HCT116 (cell line): ENCODE results near the gene ACADSB. TPM values are rescaled to one million over a fixed set of nuclear protein-coding genes. Genes with fewer than 3 reads are reported as not detected.

Source experiments
- ATAC-seq: fragments of 200-7000 bp; cut with Tn5 transposase; 2 replicates; pipeline ENCODE4 v1.9.1; 2020; ENCODE audit warnings: mild to moderate bottlenecking, moderate library complexity
- Bru-seq: library from RNA; stranded (reverse); fragments of 400-500 nt; gene quantifications from one replicate; lab custom pipeline; 2021; lab: Mats Ljungman, UMichigan
- BruChase-seq, 2 experiments: library from RNA; stranded (reverse); fragments of 400-500 nt; gene quantifications; one replicate each; lab custom pipeline; 2021; lab: Mats Ljungman, UMichigan
- BruUV-seq: library from RNA; stranded (reverse); fragments of 400-500 nt; replicated peaks from 2 replicates; lab custom pipeline; 2021; lab: Mats Ljungman, UMichigan
- CTCF ChIA-PET: fragments of 300-600 bp; sonication (Branson Sonifier 250); formaldehyde crosslinking; loops from one replicate; lab custom pipeline; 2021; ENCODE audit warnings: antibody characterized with exemption; lab: Charles Lee
- POLR2A ChIA-PET: fragments of 300-600, 350-600 bp; sonication (Branson Sonifier 250); formaldehyde crosslinking; loops from one replicate; lab custom pipeline; 2021; ENCODE audit warnings: antibody characterized with exemption; lab: Charles Lee
- RAD21 ChIA-PET, 2 experiments: fragments of 300-600 bp; sonication (Branson Sonifier 250); formaldehyde crosslinking; loops; one replicate each; lab custom pipeline; 2023; ENCODE audit warnings: low total read pairs in 2 of 2; ENCODE audit not compliant: uncharacterized antibody in 2 of 2, unreplicated experiment in 2 of 2, low non-redundant PET in 1 of 2; lab: Charles Lee
- DNase-seq: peaks from one replicate; pipeline ENCODE4 v3.0.0-alpha.2; 2010; ENCODE audit warnings: low read depth, low spot score
- H2AFZ ChIP-seq: fragments of 200-600 bp; shearing (Covaris generic), sonication (generic); 2 replicates; pipeline ENCODE4 v1.6.1; 2017; ENCODE audit warnings: low read depth, mixed run types, mixed read lengths, antibody characterized with exemption, low read length; ENCODE audit not compliant: poor library complexity, severe bottlenecking
- H3K27ac ChIP-seq: 2 replicates; pipeline ENCODE4 v1.5.1; 2012; ENCODE audit warnings: low read depth, low read length
- H3K27me3 ChIP-seq: fragments of 200-600 bp; sonication (generic); 2 replicates; pipeline ENCODE4 v1.6.1; 2016; ENCODE audit warnings: mixed run types, low read length, mixed read lengths; ENCODE audit not compliant: insufficient read depth
- H3K36me3 ChIP-seq, 2 experiments: fragments of 200-500 bp in 1 of 2; fragments of 200-600 bp in 1 of 2; sonication (Bioruptor generic) in 1 of 2; sonication (generic) in 1 of 2; 2 replicates each; pipeline versions ENCODE4 v1.5.1 to v1.6.1; 2014 to 2016; ENCODE audit warnings: low read length in 2 of 2, inconsistent platforms in 1 of 2, mixed read lengths in 1 of 2, mixed run types in 1 of 2; ENCODE audit not compliant: insufficient read depth in 2 of 2, control insufficient read depth in 1 of 2
- H3K4me1 ChIP-seq, 2 experiments: fragments of 200-600 bp in 1 of 2; sonication (generic) in 1 of 2; 2 replicates each; pipeline versions ENCODE4 v1.5.1 to v1.6.1; 2012 to 2017; ENCODE audit warnings: low read length in 2 of 2, inconsistent platforms in 1 of 2, mild to moderate bottlenecking in 1 of 2, mixed read lengths in 1 of 2, mixed run types in 1 of 2, moderate library complexity in 1 of 2; ENCODE audit not compliant: insufficient read depth in 2 of 2, control insufficient read depth in 1 of 2
- H3K4me2 ChIP-seq: fragments of 200-600 bp; sonication (generic); 2 replicates; pipeline ENCODE4 v1.6.1; 2017; ENCODE audit warnings: mixed run types, low read length, mixed read lengths
- H3K4me3 ChIP-seq, 2 experiments: fragments of 200-600 bp in 1 of 2; sonication (generic) in 1 of 2; replicated peaks in 1 of 2; 2 replicates each; pipeline ENCODE4 v1.5.1; 2011 to 2016; ENCODE audit warnings: low read length in 2 of 2, control low read depth in 1 of 2, low read depth in 1 of 2, mild to moderate bottlenecking in 1 of 2, mixed read lengths in 1 of 2, mixed run types in 1 of 2
- H3K79me2 ChIP-seq: fragments of 200-600 bp; sonication (generic); 2 replicates; pipeline ENCODE4 v1.6.1; 2017; ENCODE audit warnings: mild to moderate bottlenecking, mixed run types, low read length, moderate library complexity, mixed read lengths; ENCODE audit not compliant: insufficient read depth
- H3K9ac ChIP-seq: fragments of 200-600 bp; sonication (generic); 2 replicates; pipeline ENCODE4 v1.6.1; 2016; ENCODE audit warnings: low read length, mixed read lengths
- H3K9me2 ChIP-seq: fragments of 200-600 bp; sonication (generic), shearing (Covaris generic); 2 replicates; pipeline ENCODE4 v1.6.1; 2017; ENCODE audit warnings: mixed run types, mild to moderate bottlenecking, moderate library complexity; ENCODE audit not compliant: insufficient read depth
- H3K9me3 ChIP-seq, 2 experiments: fragments of 200-500 bp in 1 of 2; fragments of 200-600 bp in 1 of 2; sonication (Bioruptor generic) in 1 of 2; sonication (generic) in 1 of 2; 2 replicates each; pipeline ENCODE4 v1.6.1; 2014 to 2017; ENCODE audit warnings: low read length in 2 of 2, mixed read lengths in 2 of 2, inconsistent platforms in 1 of 2, low read depth in 1 of 2, mild to moderate bottlenecking in 1 of 2, mixed run types in 1 of 2, moderate library complexity in 1 of 2; ENCODE audit not compliant: control insufficient read depth in 1 of 2, insufficient read depth in 1 of 2
- H4K20me1 ChIP-seq: fragments of 200-600 bp; sonication (generic), shearing (Covaris generic); 2 replicates; pipeline ENCODE4 v1.6.1; 2017; ENCODE audit warnings: mixed run types, mild to moderate bottlenecking, moderate library complexity; ENCODE audit not compliant: insufficient read depth
- ATF3 ChIP-seq: IDR thresholded peaks from 2 replicates; pipeline ENCODE4 v1.6.1; 2012
- CBX3 ChIP-seq: IDR thresholded peaks from 2 replicates; pipeline ENCODE4 v1.6.1; 2012; ENCODE audit warnings: low read depth
- CEBPB ChIP-seq: IDR thresholded peaks from 2 replicates; pipeline ENCODE4 v1.6.1; 2012; ENCODE audit warnings: low read depth
- CTCF ChIP-seq, 3 experiments: fragments of 200-600 bp in 1 of 3; sonication (generic) in 1 of 3; IDR thresholded peaks in 2 of 3; conservative IDR thresholded peaks in 1 of 3; 2 replicates each; pipeline ENCODE4 v1.5.1; 2012 to 2017; ENCODE audit warnings: low read depth in 2 of 3, low read length in 2 of 3, antibody characterized with exemption in 1 of 3, borderline replicate concordance in 1 of 3, control low read depth in 1 of 3, mild to moderate bottlenecking in 1 of 3, mixed read lengths in 1 of 3, mixed run types in 1 of 3, moderate library complexity in 1 of 3; ENCODE audit not compliant: insufficient read depth in 1 of 3
- EZH2phosphoT487 ChIP-seq: fragments of 200-600 bp; IDR thresholded peaks from 2 replicates; pipeline ENCODE4 v1.6.1; 2018; ENCODE audit warnings: antibody characterized with exemption, borderline replicate concordance
- JUND ChIP-seq: IDR thresholded peaks from 2 replicates; pipeline ENCODE4 v1.6.1; 2012
- MAX ChIP-seq: IDR thresholded peaks from 2 replicates; pipeline ENCODE4 v1.6.1; 2012
- POLR2A ChIP-seq: IDR thresholded peaks from 2 replicates; pipeline ENCODE4 v1.7.0; 2011; ENCODE audit warnings: borderline replicate concordance; ENCODE audit not compliant: insufficient read depth, insufficient read length; ENCODE audit errors: extremely low read depth
- POLR2AphosphoS5 ChIP-seq: IDR thresholded peaks from 2 replicates; pipeline ENCODE4 v1.6.1; 2011; ENCODE audit warnings: mild to moderate bottlenecking, low read depth, low read length, moderate library complexity
- RAD21 ChIP-seq: IDR thresholded peaks from 2 replicates; pipeline ENCODE4 v1.6.1; 2012; ENCODE audit warnings: low read depth, mild to moderate bottlenecking
- REST ChIP-seq: IDR thresholded peaks from 2 replicates; pipeline ENCODE4 v1.6.1; 2012; ENCODE audit warnings: low read depth
- SIN3A ChIP-seq: IDR thresholded peaks from 2 replicates; pipeline ENCODE4 v1.6.1; 2012; ENCODE audit warnings: low read depth
- SP1 ChIP-seq: IDR thresholded peaks from 2 replicates; pipeline ENCODE4 v1.6.1; 2012; ENCODE audit warnings: low read depth
- TCF7L2 ChIP-seq: IDR thresholded peaks from 2 replicates; pipeline ENCODE4 v1.7.0; 2011; ENCODE audit warnings: borderline replicate concordance, inconsistent platforms; ENCODE audit not compliant: insufficient read depth, insufficient read length; ENCODE audit errors: extremely low read depth
- ZBTB33 ChIP-seq: IDR thresholded peaks from 2 replicates; pipeline ENCODE4 v1.6.1; 2011; ENCODE audit warnings: mild to moderate bottlenecking, low read length, moderate library complexity; ENCODE audit not compliant: insufficient replicate concordance; ENCODE audit errors: extremely low read depth
- ZFX ChIP-seq: fragments of 450-650 bp; IDR thresholded peaks from 2 replicates; pipeline ENCODE4 v1.6.1; 2017
- intact Hi-C: fragments of 100-400 bp; cut with micrococcal nuclease; formaldehyde crosslinking; loops from 2 replicates; pipeline ENCODE4 v1.10.0; 2022
- long read RNA-seq: library from polyadenylated mRNA; unstranded; transcript quantifications from one replicate; pipeline ENCODE4 v2.0.0, GENCODE V29; 2021; ENCODE audit not compliant: unreplicated experiment
- polyA plus RNA-seq: library from polyadenylated mRNA; unstranded; fragments of >200 nt; gene quantifications from 2 replicates; pipeline ENCODE4 v1.2.1, GENCODE V29; 2012; ENCODE audit warnings: missing spikeins
- total RNA-seq: library from RNA; stranded (reverse); gene quantifications from one replicate; pipeline ENCODE4 v1.2.1, GENCODE V29; 2021; ENCODE audit not compliant: unreplicated experiment

Gene ACADSB
- total RNA-seq (33.3 TPM), Bru-seq, nascent RNA (percentile 61 among the genes with signal in this experiment), BruChase-seq, experiment 1, labeled RNA remaining after a 6-hour chase (percentile 79 among the genes with signal in this experiment), BruChase-seq, experiment 2, labeled RNA remaining after a 2-hour chase (percentile 73 among the genes with signal in this experiment)
- polyA plus RNA-seq: 4.8 and 8.0 TPM in 2 replicates
- long read RNA-seq, full-length matches to known transcripts: 19 of 28 reads
- long read RNA-seq, partial matches to known transcripts: 3 of 28 reads
- long read RNA-seq, other reads (novel, unspliced or antisense): 6 of 28 reads

- BruUV-seq: no TSS peak
- DNase-seq: peak; percentile 98
- H3K4me3 ChIP-seq: peak within 1 kb of the TSS; percentile 86 to 91
- ChIA-PET POLR2A (interaction anchor here (0.8 to 1.3 kb wide), 2 partner anchors 9 to 11 kb away, joined by 3 to 4 read pairs; no protein-coding TSS in a partner anchor), RAD21 (no interaction called here), CTCF (interaction anchor here (1.3 to 1.7 kb wide), 2 partner anchors 13 to 26 kb away, joined by 4 read pairs; no protein-coding TSS in a partner anchor)
- H4K20me1 ChIP-seq: no peaks in the 10 kb centered on the region
- no peaks in the 10 kb centered on the region for H3K9me3 ChIP-seq
- peaks cover 50% of the 10 kb centered on the region for H3K79me2 ChIP-seq
- no peaks in the 10 kb centered on the region for H3K9me2 ChIP-seq
- H3K4me2 ChIP-seq: peak within 1 kb of the TSS; percentile 82
- H3K27ac ChIP-seq: peak within 1 kb of the TSS; percentile 64
- peak; percentile 92 for ATAC-seq
- H3K4me1 ChIP-seq: peaks cover 12 to 14% of the 10 kb centered on the region in 2 experiments; a peak in 3 of 4 replicates
- no peaks in the 10 kb centered on the region for H3K36me3 ChIP-seq
- H3K9ac ChIP-seq: peak within 1 kb of the TSS; percentile 76
- H3K27me3 ChIP-seq: no peaks in the 10 kb centered on the region
- intact Hi-C loops: loop anchor here (1.0 kb wide), 3 partner anchors 28 to 146 kb away; partner anchors contain the start of genes BUB3, C10orf88 and PSTK
- H2AFZ ChIP-seq: peak within 1 kb of the TSS; percentile 39
- peak; percentile 86 for TF ChIP-seq ZFX
- no peak for TF ChIP-seq ATF3
- no peak for TF ChIP-seq TCF7L2
- TF ChIP-seq CBX3: peak; percentile 84; the same call in 1 of the 2 replicates
- no peak for TF ChIP-seq CTCF (IDR thresholded peaks at IDR 0.05 in 2 of 3, conservative IDR thresholded peaks at IDR 0.05 in 1 of 3; ENCODE audit: borderline replicate concordance in 1 of 3, insufficient read depth in 1 of 3, low read depth in 2 of 3, low read length in 2 of 3)
- peak; percentile 90 for TF ChIP-seq MAX
- TF ChIP-seq POLR2AphosphoS5: peak; percentile 98
- TF ChIP-seq CEBPB: no peak; the same call in 1 of the 2 replicates
- no peak for TF ChIP-seq JUND
- peak; percentile 98 for TF ChIP-seq SIN3A
- TF ChIP-seq EZH2phosphoT487: no peak
- TF ChIP-seq SP1: peak; percentile 97
- no peak for TF ChIP-seq REST
- no peak for TF ChIP-seq RAD21
- TF ChIP-seq ZBTB33: peak; percentile 100
- TF ChIP-seq POLR2A: peak; percentile 96
Observed at GRCh38 chr10:123008355-123009104, at the start of gene ACADSB, which contains the start of gene IKZF5. TSS of gene ACADSB (plus strand) at chr10:123009006. CDS start at chr10:123009030, 24 bp downstream. TSS of gene IKZF5 (minus strand) at chr10:123008795. CDS start at chr10:122998625, 10,170 bp downstream.
